Measurements from ENCODE around the gene ASB18.

DNA sequence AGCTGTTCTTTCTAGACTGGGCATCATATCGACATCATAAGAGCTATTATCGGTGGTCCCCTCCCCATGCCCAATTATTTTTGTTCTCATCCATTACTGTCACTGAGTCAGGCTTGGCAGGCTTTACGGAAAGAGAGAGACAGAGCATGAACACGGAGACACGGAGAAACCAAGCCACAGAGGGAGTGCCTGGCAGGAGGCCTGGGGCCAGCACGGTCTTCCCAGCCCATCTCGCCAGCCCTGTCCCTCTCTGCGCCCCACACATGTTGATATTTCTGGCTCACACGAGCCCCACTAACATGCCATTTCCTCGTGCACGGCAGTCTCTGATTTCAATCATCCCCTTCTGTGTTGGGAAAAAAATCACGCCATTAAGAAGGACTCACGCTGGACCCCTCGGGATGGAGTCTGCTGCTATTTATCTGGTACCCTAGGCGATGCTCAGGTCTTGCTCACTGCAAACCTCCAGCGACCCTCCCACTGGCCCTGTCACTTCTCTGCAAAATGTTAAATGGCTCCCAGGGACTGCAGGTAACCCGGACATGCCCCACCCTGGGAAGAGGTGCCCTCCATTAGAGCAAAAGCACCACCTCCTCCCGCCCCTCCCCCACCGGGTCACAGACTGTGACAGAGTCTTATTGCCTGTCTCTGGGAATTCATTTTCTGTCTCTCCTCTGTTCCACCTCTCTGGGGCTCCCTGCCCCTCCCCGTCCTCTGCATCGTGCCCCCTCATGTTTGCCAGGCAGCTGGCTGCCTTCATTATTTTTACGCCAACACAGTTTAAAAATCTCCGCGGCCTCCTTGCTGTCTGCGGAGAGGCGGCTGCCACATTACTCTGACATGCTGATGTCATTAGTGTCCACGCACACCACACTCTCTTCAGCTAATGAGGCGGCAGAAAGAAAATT, 55.9 kb downstream of the ASB18 start:
- TF ChIP-seq POLR2A (IDR thresholded peaks at IDR 0.05) (no peak), EP300 (IDR thresholded peaks at IDR 0.05) (no peak)

Measured in tibial nerve (tissue), 3 donors.